ENCODE data around the gene PRR7. TPM values are rescaled to one million over a fixed set of nuclear protein-coding genes. Genes with fewer than 3 reads are reported as not detected.

The PRR7 gene
- total and polyA plus RNA-seq, 2 of the 4 experiments (the other 2 are of a cell fraction) = 1.1 to 10.1 TPM

DNA sequence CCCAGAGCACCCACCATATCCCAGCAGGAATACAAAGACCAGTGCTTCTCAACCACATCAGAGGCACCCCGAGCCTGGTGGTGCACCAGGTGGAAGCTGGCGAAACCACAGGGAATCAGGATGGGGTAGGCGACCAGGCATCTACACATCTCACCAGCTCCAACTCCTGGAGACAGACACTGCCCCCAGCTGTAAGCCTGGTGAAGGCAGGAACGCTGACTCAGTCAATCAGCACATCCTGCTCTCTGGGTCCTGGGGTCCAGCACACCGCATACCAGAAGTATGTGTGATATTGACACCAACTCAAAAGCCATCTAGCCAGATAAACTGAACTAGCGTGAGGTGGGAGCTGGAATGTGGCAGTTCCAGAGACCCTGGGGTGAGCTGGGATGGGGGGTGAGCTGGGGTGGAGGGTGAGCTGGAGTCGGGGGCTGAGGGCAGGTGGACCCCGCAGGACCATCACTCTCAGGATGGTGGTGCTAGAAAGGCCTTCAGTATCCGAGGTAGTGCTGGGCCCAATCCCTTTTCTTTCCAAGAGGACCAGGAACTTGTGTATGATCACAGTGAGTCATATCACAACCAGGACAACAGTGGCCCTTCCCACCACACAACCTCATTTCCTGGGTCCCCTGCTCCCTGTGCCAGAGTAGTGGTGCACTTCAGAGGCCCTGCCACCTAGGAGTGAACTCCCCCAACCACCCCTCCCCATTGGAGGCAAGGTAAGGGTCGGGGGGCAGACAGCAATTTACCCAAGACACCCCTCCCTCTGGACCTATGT lies 24.3 kb downstream of the PRR7 start:
- in situ Hi-C loops (cut with MboI; ENCODE audit: low sequenced_read_pairs) (no loop called here), dilution Hi-C loops (cut with HindIII; ENCODE audit: low sequenced_read_pairs, unreplicated experiment) (no loop called here), intact Hi-C loops (cut with micrococcal nuclease) (no loop called here)
- BruUV-seq (replicated peaks) = no TSS peak
- WGBS, 2 experiments (ENCODE audit: extremely low coverage in 2 of 2, insufficient read length in 1 of 2) = 40% methylated on average over 1 of the region's 10 CpGs; no CpG with 5 or more reads in 1 of the 2 experiments
- Histone ChIP-seq H3K4ac (ENCODE audit: low read depth, low read length) (peak overlapping the region; percentile 6), H3K18ac (ENCODE audit: low read depth, low read length) (no peak overlapping the region), H3K4me3 (ENCODE audit: insufficient read depth, low read depth, low read length) (0 out of 2 replicates have a peak overlapping the region, but pooled peaks have one; percentile 97), H3K27me3 (ENCODE audit: control insufficient read depth, insufficient read depth, low read length) (no peaks in the 10 kb centered on the region), H2AFZ (replicated peaks; ENCODE audit: low read length, poor library complexity) (peak overlapping the region; percentile 28), H4K20me1 (ENCODE audit: insufficient read depth, low read length) (peaks cover 68% of the 10 kb centered on the region), H2BK5ac (ENCODE audit: low read depth, low read length, poor library complexity, severe bottlenecking) (peak overlapping the region; percentile 85), H3K56ac (ENCODE audit: extremely low read depth, insufficient read depth, low read length) (no peak overlapping the region), H3K14ac (replicated peaks; ENCODE audit: low read depth, low read length) (peak overlapping the region; percentile 37), H3K9me1 (ENCODE audit: insufficient read depth, low read length) (peaks cover 43% of the 10 kb centered on the region), H2AK5ac (ENCODE audit: low read depth, low read length) (peak overlapping the region; percentile 75; the same call in 1 of the 2 replicates), H3K9me3 (ENCODE audit: control insufficient read depth, insufficient read depth, low read length) (no peaks in the 10 kb centered on the region), H3K79me1 (ENCODE audit: low read depth in 1 of 2, low read length in 2 of 2) (peaks cover 24 to 67% of the 10 kb centered on the region in 2 experiments; a peak in 3 of 4 replicates), H2BK120ac (ENCODE audit: low read depth, low read length) (no peak overlapping the region), H4K5ac (ENCODE audit: low read depth, low read length) (no peak overlapping the region), H2AK9ac (replicated peaks; ENCODE audit: low read depth, low read length, poor library complexity) (peak overlapping the region; percentile 86), H3K23ac (ENCODE audit: low read depth, low read length) (peak overlapping the region; percentile 79; the same call in 1 of the 2 replicates), H3K4me1 (ENCODE audit: control insufficient read depth, insufficient read depth, low read length) (peaks cover 45% of the 10 kb centered on the region), H3K9ac (ENCODE audit: low read depth, low read length) (peak overlapping the region; percentile 93; the same call in 1 of the 2 replicates), H3K27ac (ENCODE audit: insufficient read depth, low read length) (peak overlapping the region; percentile 86), H3K36me3 (ENCODE audit: control insufficient read depth, insufficient read depth, low read length) (peaks cover 41% of the 10 kb centered on the region), H2BK20ac (ENCODE audit: low read depth, low read length) (no peak overlapping the region), H3K4me2 (ENCODE audit: low read depth, low read length) (peak overlapping the region; percentile 75), H2BK15ac (ENCODE audit: low read depth, low read length) (no peak overlapping the region), H4K91ac (ENCODE audit: insufficient read depth, low read depth, low read length) (no peak overlapping the region), H4K8ac (ENCODE audit: low read depth in 2 of 2, low read length in 2 of 2) (no peak overlapping the region)
- ChIA-PET POLR2A (ENCODE audit: unreplicated experiment) (interaction anchor here (0.5 kb wide), 1 partner anchor 24 kb away, joined by 3 read pairs; no protein-coding TSS in a partner anchor), CTCF (no interaction called here)
- no peak for DNase-seq
- no peak for TF ChIP-seq RCOR1 (IDR thresholded peaks at IDR 0.05; ENCODE audit: insufficient replicate concordance, low read length)
- TF ChIP-seq MAFK (IDR thresholded peaks at IDR 0.05; ENCODE audit: low read depth, low read length) = peak; percentile 87
- no peak for ATAC-seq (ENCODE audit: low read depth)

All from IMR-90 (cell line).